DND-41 (cell line): Measurements from ENCODE around the gene EGFL8.
"Not testable (repeated sequence)": the region's sequence is repeated elsewhere in the genome, so short reads cannot be mapped to it uniquely, and the experiment has no call there.

Experiments used
- ATAC-seq: fragments of 200-7000 bp; cut with Tn5 transposase; 3 replicates; pipeline ENCODE4 v1.9.1; 2021; ENCODE audit warnings: low read depth; ENCODE audit not compliant: insufficient read depth
- DNase-seq: peaks from one replicate; pipeline ENCODE4 v3.0.0-alpha.2; 2020
- H2AFZ ChIP-seq: 2 replicates; pipeline ENCODE4 v1.6.0; 2012; ENCODE audit warnings: low read depth, low read length
- H3K27ac ChIP-seq: 2 replicates; pipeline ENCODE4 v1.5.1; 2012; ENCODE audit warnings: low read length, inconsistent platforms
- H3K27me3 ChIP-seq: fragments of 200-600 bp; sonication (generic); 2 replicates; pipeline ENCODE4 v1.6.0; 2012; ENCODE audit warnings: low read length, mild to moderate bottlenecking, inconsistent platforms; ENCODE audit not compliant: insufficient read depth, poor library complexity
- H3K36me3 ChIP-seq: 2 replicates; pipeline ENCODE4 v1.5.1; 2012; ENCODE audit warnings: low read length, inconsistent platforms; ENCODE audit not compliant: insufficient read depth
- H3K4me1 ChIP-seq: 2 replicates; pipeline ENCODE4 v1.5.1; 2012; ENCODE audit warnings: mild to moderate bottlenecking, low read length; ENCODE audit not compliant: insufficient read depth
- H3K4me2 ChIP-seq: 2 replicates; pipeline ENCODE4 v1.6.0; 2012; ENCODE audit warnings: mild to moderate bottlenecking, moderate library complexity, low read length, inconsistent platforms; ENCODE audit not compliant: insufficient read depth
- H3K4me3 ChIP-seq, 2 experiments: fragments of 200-600 bp in 1 of 2; shearing (Covaris generic) in 1 of 2; 2 replicates each; pipeline ENCODE4 v1.5.1; 2012 to 2016; ENCODE audit warnings: inconsistent platforms in 2 of 2, low read length in 2 of 2, mild to moderate bottlenecking in 2 of 2, low read depth in 1 of 2, moderate library complexity in 1 of 2
- H3K79me2 ChIP-seq: 2 replicates; pipeline ENCODE4 v1.6.0; 2012; ENCODE audit warnings: low read length, inconsistent platforms; ENCODE audit not compliant: insufficient read depth
- H3K9ac ChIP-seq: 2 replicates; pipeline ENCODE4 v1.6.0; 2012; ENCODE audit warnings: low read depth, mild to moderate bottlenecking, inconsistent platforms, low read length, moderate library complexity
- H3K9me3 ChIP-seq: 2 replicates; pipeline ENCODE4 v1.5.1; 2012; ENCODE audit warnings: low read length, moderate library complexity, mild to moderate bottlenecking, inconsistent platforms; ENCODE audit not compliant: insufficient read depth, severe bottlenecking
- H4K20me1 ChIP-seq: 2 replicates; pipeline ENCODE4 v1.6.0; 2012; ENCODE audit warnings: low read length; ENCODE audit not compliant: insufficient read depth
- EZH2 ChIP-seq: IDR thresholded peaks from 3 replicates; pipeline ENCODE4 v1.6.1; 2012; ENCODE audit warnings: borderline replicate concordance, low read depth, mild to moderate bottlenecking, moderate library complexity, low read length, inconsistent platforms; ENCODE audit not compliant: severe bottlenecking
- TF ChIP-seq, protein P1 (sequence below): IDR thresholded peaks from 2 replicates; pipeline ENCODE4 v1.5.1; 2012; ENCODE audit warnings: borderline replicate concordance, low read length, moderate library complexity, mild to moderate bottlenecking; ENCODE audit not compliant: poor library complexity, severe bottlenecking; ENCODE audit errors: extremely low read depth

The EGFL8 gene

DNA sequence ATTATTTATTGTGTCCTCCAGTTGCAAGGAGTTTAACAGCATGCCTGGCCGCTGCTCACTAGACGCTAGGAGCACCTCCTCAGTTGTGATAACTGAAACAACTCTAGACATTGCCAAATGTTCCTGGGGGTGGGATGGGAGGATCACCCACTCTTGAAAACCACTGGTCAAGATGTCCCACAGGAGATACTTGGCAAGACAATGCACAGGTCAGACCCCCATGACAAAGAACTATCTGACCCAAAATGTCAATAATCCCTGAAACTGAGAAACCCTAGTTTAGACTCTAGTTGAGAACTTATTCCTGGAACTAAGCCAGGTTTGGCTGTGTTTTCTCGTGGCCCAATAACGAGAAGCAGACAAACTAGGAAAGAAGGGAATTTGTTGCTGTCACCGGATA is 24.8 kb upstream of the EGFL8 start:
- no peak for DNase-seq
- Histone ChIP-seq H3K27me3 (no peaks in the 10 kb centered on the region), H3K36me3 (no peaks in the 10 kb centered on the region), H2AFZ (no peak overlapping the region), H4K20me1 (no peaks in the 10 kb centered on the region), H3K4me2 (no peak overlapping the region), H3K9me3 (no peaks in the 10 kb centered on the region), H3K4me1 (no peaks in the 10 kb centered on the region), H3K79me2 (no peaks in the 10 kb centered on the region), H3K4me3 (no peak overlapping the region), H3K9ac (no peak overlapping the region), H3K27ac (no peak overlapping the region)
- no peak for TF ChIP-seq EZH2
- no peak for ATAC-seq

DNA sequence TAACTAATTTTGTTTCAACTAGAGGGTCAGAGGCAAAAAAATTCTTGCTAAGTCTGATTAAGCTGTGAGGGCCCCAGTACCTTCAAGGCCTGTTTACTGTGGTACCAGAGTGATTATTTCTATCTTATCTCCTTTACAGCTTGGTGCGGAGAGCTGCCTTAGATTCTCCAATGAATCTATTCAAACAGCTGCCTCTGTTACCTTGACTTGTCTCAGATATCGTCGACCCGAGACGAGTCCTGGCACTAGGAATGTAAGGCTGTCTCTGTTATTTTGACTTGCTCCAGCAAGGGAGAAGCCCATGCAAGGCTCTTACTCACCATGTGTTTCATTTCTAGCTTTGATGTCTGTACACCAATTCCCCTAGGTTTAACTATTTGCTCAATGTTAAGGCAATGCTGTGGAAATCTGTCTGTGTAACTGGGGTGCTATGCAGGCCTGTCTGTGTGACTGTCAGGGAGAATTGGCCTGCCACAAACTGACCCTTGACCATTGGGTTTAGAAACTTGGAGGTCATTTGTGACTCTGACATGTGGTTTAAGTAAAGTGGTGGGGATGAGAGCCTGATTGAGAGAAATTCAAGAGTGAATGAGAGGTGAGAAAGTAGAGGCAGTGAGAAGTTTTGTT is 23.9 kb upstream of the EGFL8 start:
- DNase-seq (no peak), ATAC-seq (no peak)
- no peak for TF ChIP-seq EZH2
- TF ChIP-seq, protein P1, sequence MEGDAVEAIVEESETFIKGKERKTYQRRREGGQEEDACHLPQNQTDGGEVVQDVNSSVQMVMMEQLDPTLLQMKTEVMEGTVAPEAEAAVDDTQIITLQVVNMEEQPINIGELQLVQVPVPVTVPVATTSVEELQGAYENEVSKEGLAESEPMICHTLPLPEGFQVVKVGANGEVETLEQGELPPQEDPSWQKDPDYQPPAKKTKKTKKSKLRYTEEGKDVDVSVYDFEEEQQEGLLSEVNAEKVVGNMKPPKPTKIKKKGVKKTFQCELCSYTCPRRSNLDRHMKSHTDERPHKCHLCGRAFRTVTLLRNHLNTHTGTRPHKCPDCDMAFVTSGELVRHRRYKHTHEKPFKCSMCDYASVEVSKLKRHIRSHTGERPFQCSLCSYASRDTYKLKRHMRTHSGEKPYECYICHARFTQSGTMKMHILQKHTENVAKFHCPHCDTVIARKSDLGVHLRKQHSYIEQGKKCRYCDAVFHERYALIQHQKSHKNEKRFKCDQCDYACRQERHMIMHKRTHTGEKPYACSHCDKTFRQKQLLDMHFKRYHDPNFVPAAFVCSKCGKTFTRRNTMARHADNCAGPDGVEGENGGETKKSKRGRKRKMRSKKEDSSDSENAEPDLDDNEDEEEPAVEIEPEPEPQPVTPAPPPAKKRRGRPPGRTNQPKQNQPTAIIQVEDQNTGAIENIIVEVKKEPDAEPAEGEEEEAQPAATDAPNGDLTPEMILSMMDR, result no peak
- Histone ChIP-seq H3K9ac (no peak overlapping the region), H3K79me2 (no peaks in the 10 kb centered on the region), H3K27me3 (peaks cover 1% of the 10 kb centered on the region), H3K9me3 (no peaks in the 10 kb centered on the region), H3K27ac (no peak overlapping the region), H3K36me3 (no peaks in the 10 kb centered on the region), H3K4me3 (no peak overlapping the region), H4K20me1 (no peaks in the 10 kb centered on the region), H3K4me1 (no peaks in the 10 kb centered on the region), H3K4me2 (no peak overlapping the region), H2AFZ (no peak overlapping the region)

DNA sequence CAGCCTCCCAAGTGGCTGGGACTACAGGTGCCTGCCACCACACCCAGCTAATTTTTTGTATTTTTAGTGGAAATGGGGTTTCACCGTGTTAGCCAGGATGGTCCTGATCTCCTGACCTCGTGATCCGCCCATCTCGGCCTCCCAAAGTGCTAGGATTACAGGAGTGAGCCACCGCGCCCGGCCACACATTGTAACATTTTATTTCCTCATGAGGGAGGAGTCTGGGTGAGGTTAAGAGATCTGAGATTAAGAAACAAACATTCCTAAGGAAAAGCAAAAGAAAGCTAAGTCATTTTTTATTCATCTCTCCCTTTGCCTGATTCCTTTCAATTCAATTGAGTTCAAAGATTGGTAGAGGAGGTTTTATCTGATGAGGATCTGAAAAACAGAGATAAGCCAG is 20.2 kb upstream of the EGFL8 start:
- not testable (repeated sequence) for H3K9ac ChIP-seq, ATAC-seq, H3K27ac ChIP-seq, H3K4me2 ChIP-seq, H3K9me3 ChIP-seq, H3K79me2 ChIP-seq, H3K4me3 ChIP-seq, H3K36me3 ChIP-seq, H3K4me1 ChIP-seq, H2AFZ ChIP-seq, H4K20me1 ChIP-seq, DNase-seq
- H3K27me3 ChIP-seq, result peaks cover 15% of the 10 kb centered on the region

DNA sequence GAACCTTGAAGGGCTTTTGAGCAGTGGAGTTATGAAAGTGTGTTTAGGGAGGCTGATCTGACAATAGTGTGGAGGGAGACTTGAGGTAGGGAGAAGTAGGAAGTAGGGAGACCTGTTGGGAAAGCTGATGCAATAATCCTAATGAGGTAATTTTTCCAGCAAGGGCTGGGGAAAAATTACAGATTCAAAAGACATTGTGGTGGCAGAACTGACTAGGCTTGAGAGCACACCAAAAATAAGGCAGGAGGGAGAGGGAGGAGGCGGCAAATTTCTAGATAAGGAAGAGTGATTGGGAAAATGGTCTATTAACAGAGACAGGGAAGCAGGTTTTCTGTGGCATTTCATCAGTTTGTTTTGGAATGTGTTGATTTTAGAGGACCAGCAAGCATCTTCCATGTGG is 18.1 kb upstream of the EGFL8 start:
- no peak for TF ChIP-seq EZH2
- TF ChIP-seq, protein P1, result no peak
- Histone ChIP-seq H2AFZ (no peak overlapping the region), H3K27ac (no peak overlapping the region), H3K9ac (no peak overlapping the region), H3K9me3 (no peaks in the 10 kb centered on the region), H3K79me2 (no peaks in the 10 kb centered on the region), H4K20me1 (no peaks in the 10 kb centered on the region), H3K4me3 (no peak overlapping the region), H3K36me3 (no peaks in the 10 kb centered on the region), H3K4me2 (no peak overlapping the region), H3K27me3 (peaks cover 15% of the 10 kb centered on the region), H3K4me1 (no peaks in the 10 kb centered on the region)
- DNase-seq, result no peak
- ATAC-seq, result no peak
